ENCODE measurements around the gene RO60.

Gene RO60

GRCh38 chr1:193065954-193066353, 6.5 kb downstream of the RO60 start:
- Histone ChIP-seq H3K27me3 (replicated peaks; ENCODE audit: control insufficient read depth, insufficient read depth, low read length) (no peaks in the 10 kb centered on the region), H3K4me3 (replicated peaks; ENCODE audit: low read depth, low read length) (peak overlapping the region; percentile 8; the same call in 1 of the 2 replicates), H3K36me3 (ENCODE audit: control insufficient read depth, insufficient read depth, low read length) (peaks cover 3% of the 10 kb centered on the region)
- no peak for TF ChIP-seq CTCF (IDR thresholded peaks at IDR 0.05; ENCODE audit: insufficient read depth, low read length, poor library complexity, severe bottlenecking)
- DNase-seq (ENCODE audit: extremely low read depth, insufficient read length) = no peak

- Histone ChIP-seq H3K4me3 (replicated peaks; ENCODE audit: low read depth, low read length) (peak overlapping the region; percentile 46), H3K36me3 (ENCODE audit: control insufficient read depth, insufficient read depth, low read length) (peaks cover 3% of the 10 kb centered on the region)
- no peak for TF ChIP-seq CTCF (IDR thresholded peaks at IDR 0.05; ENCODE audit: insufficient read depth, low read length, poor library complexity, severe bottlenecking)
Observed at GRCh38 chr1:193066606-193067005, 7.2 kb downstream of the RO60 start.

GRCh38 chr1:193068013-193068412, 8.6 kb downstream of the RO60 start:
- Histone ChIP-seq H3K36me3 (ENCODE audit: control insufficient read depth, insufficient read depth, low read length) (peaks cover 3% of the 10 kb centered on the region), H3K4me3 (replicated peaks; ENCODE audit: low read depth, low read length) (no peak overlapping the region), H3K27me3 (replicated peaks; ENCODE audit: control insufficient read depth, insufficient read depth, low read length) (no peaks in the 10 kb centered on the region)
- no peak for TF ChIP-seq CTCF (IDR thresholded peaks at IDR 0.05; ENCODE audit: insufficient read depth, low read length, poor library complexity, severe bottlenecking)
- no peak for DNase-seq (ENCODE audit: extremely low read depth, insufficient read length)

More at GRCh38 chr1:193066606-193067005, 7.2 kb downstream of the RO60 start:
- no peak for DNase-seq (ENCODE audit: extremely low read depth, insufficient read length)
- H3K27me3 ChIP-seq (replicated peaks; ENCODE audit: control insufficient read depth, insufficient read depth, low read length) = no peaks in the 10 kb centered on the region

GRCh38 chr1:193069748-193070385, 10.5 kb downstream of the RO60 start:
- Histone ChIP-seq H3K4me3 (replicated peaks; ENCODE audit: low read depth, low read length) (no peak overlapping the region), H3K27me3 (replicated peaks; ENCODE audit: control insufficient read depth, insufficient read depth, low read length) (no peaks in the 10 kb centered on the region), H3K36me3 (ENCODE audit: control insufficient read depth, insufficient read depth, low read length) (peaks cover 3% of the 10 kb centered on the region; the same call in 1 of the 2 replicates)
- peak; percentile 65 for TF ChIP-seq CTCF (IDR thresholded peaks at IDR 0.05; ENCODE audit: insufficient read depth, low read length, poor library complexity, severe bottlenecking)
- no peak for DNase-seq (ENCODE audit: extremely low read depth, insufficient read length)

- Histone ChIP-seq H3K36me3 (ENCODE audit: control insufficient read depth, insufficient read depth, low read length) (peaks cover 3% of the 10 kb centered on the region; the same call in 1 of the 2 replicates), H3K27me3 (replicated peaks; ENCODE audit: control insufficient read depth, insufficient read depth, low read length) (no peaks in the 10 kb centered on the region), H3K4me3 (replicated peaks; ENCODE audit: low read depth, low read length) (no peak overlapping the region)
- DNase-seq (ENCODE audit: extremely low read depth, insufficient read length) = no peak
- TF ChIP-seq CTCF (IDR thresholded peaks at IDR 0.05; ENCODE audit: insufficient read depth, low read length, poor library complexity, severe bottlenecking) = no peak
Observed at GRCh38 chr1:193070386-193070753, 11.0 kb downstream of the RO60 start.

GRCh38 chr1:193070942-193071341, 11.5 kb downstream of the RO60 start:
- Histone ChIP-seq H3K27me3 (replicated peaks; ENCODE audit: control insufficient read depth, insufficient read depth, low read length) (no peaks in the 10 kb centered on the region), H3K36me3 (ENCODE audit: control insufficient read depth, insufficient read depth, low read length) (peaks cover 3% of the 10 kb centered on the region; the same call in 1 of the 2 replicates), H3K4me3 (replicated peaks; ENCODE audit: low read depth, low read length) (no peak overlapping the region)
- no peak for TF ChIP-seq CTCF (IDR thresholded peaks at IDR 0.05; ENCODE audit: insufficient read depth, low read length, poor library complexity, severe bottlenecking)
- no peak for DNase-seq (ENCODE audit: extremely low read depth, insufficient read length)
